Cardiac fibroblast (primary cell): Measurements from ENCODE around the gene UCK1.

Source experiments
- DNase-seq, 2 donors: peaks; one replicate each; pipeline versions ENCODE4 v3.0.0 to v3.0.0-alpha.2; 2010; ENCODE audit warnings: low read depth in 2 of 2
- H3K4me3 ChIP-seq, 2 donors: replicated peaks in 1 of 2; 1 replicate in 1 of 2; 2 replicates in 1 of 2; pipeline ENCODE4 v1.5.1; 2011; ENCODE audit warnings: low read depth in 2 of 2, low read length in 2 of 2, mild to moderate bottlenecking in 2 of 2, moderate library complexity in 1 of 2
- TF ChIP-seq, protein P1 (sequence below): IDR thresholded peaks from one replicate; pipeline ENCODE4 v1.5.1; 2011; ENCODE audit warnings: low read depth, mild to moderate bottlenecking, low read length, inconsistent platforms

The UCK1 gene

DNA sequence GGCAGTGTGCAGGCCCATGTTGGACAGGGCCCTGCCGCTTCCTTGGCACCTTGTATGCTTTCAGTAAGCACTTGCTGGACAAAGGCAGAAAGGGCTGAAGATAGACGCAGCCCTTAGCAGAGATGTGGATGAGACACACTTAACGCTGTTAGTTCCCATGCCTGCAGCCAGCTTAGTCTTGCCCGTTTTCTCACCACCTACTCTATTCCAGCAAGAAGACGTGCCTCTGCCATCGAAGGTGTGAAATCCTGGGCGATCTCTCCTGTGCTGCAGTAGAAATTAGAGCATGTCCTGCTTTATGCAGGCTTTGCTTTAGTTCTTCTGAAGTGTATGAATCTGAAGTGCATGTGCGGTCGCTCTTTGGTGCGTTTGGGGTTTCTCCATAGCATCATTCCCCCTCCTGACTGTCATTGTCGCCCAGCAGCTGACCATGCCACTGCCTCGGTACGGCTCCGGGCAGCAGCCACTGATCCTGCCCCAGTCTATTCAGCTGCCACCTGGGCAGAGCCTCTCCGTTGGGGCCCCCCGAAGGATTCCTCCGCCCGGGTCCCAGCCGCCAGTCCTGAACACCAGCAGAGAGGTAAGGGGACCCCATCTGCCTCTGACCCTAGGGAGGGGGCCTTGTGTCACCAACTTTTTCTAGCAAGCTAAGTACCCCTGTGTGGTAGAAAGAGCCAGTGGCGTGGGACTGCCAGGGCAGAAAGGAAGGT, 39.9 kb downstream of the UCK1 start:
- DNase-seq = no peak
- H3K4me3 ChIP-seq = no peak overlapping the region
- TF ChIP-seq, protein P1, sequence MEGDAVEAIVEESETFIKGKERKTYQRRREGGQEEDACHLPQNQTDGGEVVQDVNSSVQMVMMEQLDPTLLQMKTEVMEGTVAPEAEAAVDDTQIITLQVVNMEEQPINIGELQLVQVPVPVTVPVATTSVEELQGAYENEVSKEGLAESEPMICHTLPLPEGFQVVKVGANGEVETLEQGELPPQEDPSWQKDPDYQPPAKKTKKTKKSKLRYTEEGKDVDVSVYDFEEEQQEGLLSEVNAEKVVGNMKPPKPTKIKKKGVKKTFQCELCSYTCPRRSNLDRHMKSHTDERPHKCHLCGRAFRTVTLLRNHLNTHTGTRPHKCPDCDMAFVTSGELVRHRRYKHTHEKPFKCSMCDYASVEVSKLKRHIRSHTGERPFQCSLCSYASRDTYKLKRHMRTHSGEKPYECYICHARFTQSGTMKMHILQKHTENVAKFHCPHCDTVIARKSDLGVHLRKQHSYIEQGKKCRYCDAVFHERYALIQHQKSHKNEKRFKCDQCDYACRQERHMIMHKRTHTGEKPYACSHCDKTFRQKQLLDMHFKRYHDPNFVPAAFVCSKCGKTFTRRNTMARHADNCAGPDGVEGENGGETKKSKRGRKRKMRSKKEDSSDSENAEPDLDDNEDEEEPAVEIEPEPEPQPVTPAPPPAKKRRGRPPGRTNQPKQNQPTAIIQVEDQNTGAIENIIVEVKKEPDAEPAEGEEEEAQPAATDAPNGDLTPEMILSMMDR = no peak

DNA sequence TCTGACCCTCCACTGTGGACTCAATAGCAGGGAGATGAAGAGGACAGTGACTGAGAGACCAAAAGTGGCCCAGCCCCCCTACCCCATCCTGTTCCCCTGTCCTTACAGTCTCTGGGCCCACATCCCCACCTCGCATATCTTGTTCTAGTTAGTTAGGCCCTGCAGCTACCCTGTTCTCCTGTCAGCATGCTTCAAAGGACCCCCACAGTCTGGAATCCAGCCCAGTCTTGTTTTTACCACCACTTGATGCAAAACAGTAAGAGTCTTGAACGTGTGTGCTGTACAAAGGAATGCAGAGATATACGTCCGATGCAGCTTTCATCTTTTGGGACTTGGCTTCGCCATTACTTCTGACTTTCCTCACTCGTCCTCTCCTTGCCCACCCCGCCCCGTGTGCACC, 40.5 kb downstream of the UCK1 start:
- H3K4me3 ChIP-seq = no peak overlapping the region
- DNase-seq = no peak
- TF ChIP-seq, protein P1 = no peak

DNA sequence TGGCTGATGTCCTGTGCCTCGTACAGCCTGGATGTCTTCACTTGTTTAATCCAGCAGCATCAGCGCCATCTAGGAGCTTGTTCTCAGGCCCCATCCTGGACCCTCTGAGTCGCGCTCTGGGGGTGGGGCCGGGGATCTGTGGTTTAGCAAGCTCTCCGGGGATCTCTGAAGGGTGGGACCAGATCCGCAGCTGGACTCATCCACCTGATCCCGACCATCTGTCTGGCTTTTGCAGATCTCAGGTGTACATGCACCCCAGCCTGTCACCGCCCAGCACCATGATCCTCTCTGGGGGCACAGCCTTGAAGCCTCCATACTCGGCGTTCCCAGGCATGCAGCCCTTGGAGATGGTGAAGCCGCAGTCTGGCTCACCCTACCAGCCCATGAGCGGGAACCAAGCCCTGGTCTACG, 43.4 kb downstream of the UCK1 start:
- no peak overlapping the region for H3K4me3 ChIP-seq
- DNase-seq = no peak
- TF ChIP-seq, protein P1 = no peak

DNA sequence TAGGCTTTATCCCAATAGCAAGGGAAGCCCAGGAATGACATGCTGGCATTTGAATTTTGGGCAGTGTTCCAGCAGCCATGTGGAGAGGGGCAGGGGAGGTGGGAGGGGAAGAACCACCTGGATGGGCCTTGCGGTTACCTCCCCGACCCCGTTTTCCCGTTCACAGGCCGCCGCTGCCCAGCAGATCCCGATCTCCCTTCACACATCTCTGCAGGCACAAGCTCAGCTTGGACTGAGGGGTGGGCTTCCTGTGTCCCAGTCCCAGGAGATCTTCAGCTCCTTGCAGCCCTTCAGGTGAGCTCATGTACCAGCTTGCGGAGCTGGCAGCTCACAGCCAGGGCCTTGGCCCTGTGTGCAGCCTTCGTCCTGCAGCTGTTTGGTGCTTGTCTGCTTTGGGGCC, 44.1 kb downstream of the UCK1 start:
- no peak overlapping the region for H3K4me3 ChIP-seq
- TF ChIP-seq, protein P1 = no peak
- DNase-seq = no peak

DNA sequence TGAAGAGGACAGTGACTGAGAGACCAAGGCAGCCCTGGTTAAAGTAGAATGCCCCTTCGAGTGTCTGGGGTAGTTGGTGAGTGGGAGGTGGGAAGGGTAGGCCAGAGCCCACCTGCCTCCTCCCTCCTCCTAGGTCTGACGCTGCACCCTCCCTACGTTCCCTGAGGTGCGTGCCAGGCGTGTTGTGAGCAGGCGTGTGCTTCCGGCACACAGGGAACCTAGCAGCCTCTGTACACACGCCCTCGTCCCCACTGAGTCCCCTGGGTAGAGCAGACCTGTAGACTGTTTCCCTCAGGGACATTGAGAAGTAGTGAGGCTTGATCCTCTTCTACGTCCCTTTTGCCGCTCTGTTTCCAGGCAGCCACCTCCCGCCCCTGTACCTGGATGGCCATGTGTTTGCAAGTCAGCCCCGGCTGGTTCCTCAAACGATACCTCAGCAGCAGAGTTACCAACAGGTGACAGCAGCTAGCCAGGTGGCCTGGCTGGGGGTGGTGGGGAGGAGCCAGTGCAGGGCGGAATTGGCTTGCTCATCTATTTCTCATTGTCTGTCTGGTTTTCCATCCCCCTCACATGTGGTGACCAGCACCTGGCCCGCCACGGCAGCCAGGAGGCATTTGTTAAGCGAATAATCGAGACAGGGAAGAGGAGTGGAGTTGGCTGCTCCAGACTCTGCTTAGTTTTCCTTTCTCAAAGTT, 45.2 kb downstream of the UCK1 start:
- no peak for DNase-seq
- TF ChIP-seq, protein P1 = no peak
- H3K4me3 ChIP-seq = no peak overlapping the region

DNA sequence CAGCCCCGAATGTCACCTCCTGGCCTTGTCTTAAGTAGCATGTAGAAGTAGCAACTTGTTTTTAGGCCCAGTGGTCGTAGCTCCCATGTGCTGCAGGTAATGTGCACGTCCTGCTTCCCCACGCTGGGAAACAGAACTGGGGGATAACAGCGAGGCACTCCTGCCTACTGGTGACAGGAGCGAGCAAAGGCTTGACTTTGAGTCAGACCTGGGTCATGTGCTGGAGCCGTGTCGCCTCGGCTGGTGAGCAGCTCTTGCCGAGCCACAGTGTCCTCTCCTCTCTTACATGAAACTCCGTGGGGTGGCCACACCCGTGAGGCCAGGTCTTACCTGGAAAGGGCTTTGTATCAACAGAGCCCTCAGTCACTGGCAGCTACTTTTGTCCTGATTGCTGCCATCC, 45.9 kb downstream of the UCK1 start:
- DNase-seq = no peak
- no peak overlapping the region for H3K4me3 ChIP-seq
- TF ChIP-seq, protein P1 = no peak
